GM13977 (cell line): ENCODE measurements around the gene PSENEN.
A peak's percentile ranks its signal among the peaks of the same experiment; 100 is the strongest.

ENCODE experiments used
- DNase-seq: peaks from one replicate; pipeline ENCODE4 v3.0.0; 2012; ENCODE audit warnings: low spot score
- in situ Hi-C: fragments of 300-500 bp; cut with MboI; formaldehyde crosslinking; loops from one replicate; pipeline ENCODE4 v1.12.0; 2022; ENCODE audit warnings: low sequenced_read_pairs, low pct_unique_long_range_greater_than_20kb, mixed read lengths, inconsistent platforms; ENCODE audit not compliant: unreplicated experiment
- TF ChIP-seq, protein P1 (sequence below): IDR thresholded peaks from 2 replicates; pipeline ENCODE4 v1.5.1; 2012; ENCODE audit warnings: mild to moderate bottlenecking, control low read depth; ENCODE audit not compliant: insufficient read depth; ENCODE audit errors: extremely low read depth, missing control alignments

The PSENEN gene

GRCh38 chr19:35744430-35745327 is 772 bp upstream of the PSENEN start:
- DNase-seq, result peak; percentile 82
- in situ Hi-C loops, result no loop called here
- TF ChIP-seq, protein P1, sequence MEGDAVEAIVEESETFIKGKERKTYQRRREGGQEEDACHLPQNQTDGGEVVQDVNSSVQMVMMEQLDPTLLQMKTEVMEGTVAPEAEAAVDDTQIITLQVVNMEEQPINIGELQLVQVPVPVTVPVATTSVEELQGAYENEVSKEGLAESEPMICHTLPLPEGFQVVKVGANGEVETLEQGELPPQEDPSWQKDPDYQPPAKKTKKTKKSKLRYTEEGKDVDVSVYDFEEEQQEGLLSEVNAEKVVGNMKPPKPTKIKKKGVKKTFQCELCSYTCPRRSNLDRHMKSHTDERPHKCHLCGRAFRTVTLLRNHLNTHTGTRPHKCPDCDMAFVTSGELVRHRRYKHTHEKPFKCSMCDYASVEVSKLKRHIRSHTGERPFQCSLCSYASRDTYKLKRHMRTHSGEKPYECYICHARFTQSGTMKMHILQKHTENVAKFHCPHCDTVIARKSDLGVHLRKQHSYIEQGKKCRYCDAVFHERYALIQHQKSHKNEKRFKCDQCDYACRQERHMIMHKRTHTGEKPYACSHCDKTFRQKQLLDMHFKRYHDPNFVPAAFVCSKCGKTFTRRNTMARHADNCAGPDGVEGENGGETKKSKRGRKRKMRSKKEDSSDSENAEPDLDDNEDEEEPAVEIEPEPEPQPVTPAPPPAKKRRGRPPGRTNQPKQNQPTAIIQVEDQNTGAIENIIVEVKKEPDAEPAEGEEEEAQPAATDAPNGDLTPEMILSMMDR, result no peak

DNA sequence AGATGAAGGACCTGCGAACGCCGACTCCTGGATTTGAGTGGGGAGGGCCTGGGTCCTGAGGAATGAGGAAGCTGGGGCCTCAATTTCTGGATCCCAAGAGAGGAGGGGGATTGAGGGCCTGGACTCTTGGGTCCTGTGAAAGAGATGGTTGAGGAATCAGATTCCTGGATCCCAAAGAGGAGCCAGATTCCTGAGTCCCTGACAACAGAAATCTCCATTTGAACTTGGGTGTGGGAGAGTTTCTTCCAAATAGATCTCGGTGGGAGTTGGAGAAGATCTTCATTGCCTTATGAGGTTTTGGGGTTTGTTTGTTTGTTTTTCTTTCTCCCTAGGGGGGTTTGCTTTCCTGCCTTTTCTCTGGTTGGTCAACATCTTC is 624 bp downstream of the PSENEN start:
- TF ChIP-seq, protein P1, result no peak
- DNase-seq, result no peak
- in situ Hi-C loops, result no loop called here

GRCh38 chr19:35746531-35746930 is 1.1 kb downstream of the PSENEN start:
- in situ Hi-C loops, result no loop called here
- DNase-seq, result no peak
- TF ChIP-seq, protein P1, result no peak

DNA sequence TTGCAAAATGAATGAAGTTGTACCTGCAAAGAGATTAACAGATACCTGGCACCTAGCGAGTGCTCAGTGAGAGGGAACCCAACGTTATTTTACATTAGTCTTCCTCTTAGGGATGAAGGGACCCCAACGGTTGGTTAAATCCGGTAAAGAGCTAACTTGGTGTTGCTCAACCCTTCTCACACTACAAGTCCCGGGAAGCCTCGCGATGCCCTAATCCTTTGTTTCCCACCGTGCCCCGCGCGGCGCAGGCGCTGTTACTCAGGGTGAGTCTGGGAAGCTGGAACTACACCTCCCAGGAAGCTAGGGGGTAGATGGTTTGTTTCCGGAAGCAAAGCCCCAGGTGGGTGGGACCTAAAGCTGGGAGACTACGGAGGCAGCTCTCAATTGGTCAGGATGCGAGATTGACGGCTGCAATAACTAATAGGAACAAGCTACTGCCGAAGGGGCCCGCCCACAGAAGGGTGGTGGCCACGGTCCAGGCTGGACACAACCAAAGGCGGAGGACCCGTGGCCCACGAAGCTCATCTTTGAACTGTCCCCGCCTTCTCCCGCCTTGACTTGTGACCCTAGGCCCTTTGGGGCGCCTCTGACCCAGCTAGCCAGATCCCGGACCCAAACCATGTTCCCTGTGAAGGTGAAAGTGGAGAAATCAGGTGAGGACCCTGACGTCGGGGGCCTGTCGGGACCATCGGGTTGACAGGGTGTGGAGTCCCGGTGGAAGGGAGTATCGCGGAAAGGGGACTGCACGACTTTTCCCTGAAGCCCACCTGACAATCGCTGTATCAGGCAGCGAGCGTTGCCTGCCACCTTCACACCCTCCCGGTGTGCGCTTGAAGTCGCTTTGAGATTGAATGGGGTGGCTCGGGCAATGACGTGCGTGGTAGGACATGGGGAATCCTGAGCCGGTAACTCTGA is 2.9 kb downstream of the PSENEN start, which contains the start of gene LIN37:
LIN37 (plus strand) TSS at position 471 of the 915 bp plus-strand sequence; CDS start at position 620, 149 bp downstream.
- TF ChIP-seq, protein P1, result no peak
- DNase-seq, result peak; percentile 94
- in situ Hi-C loops, result no loop called here

- in situ Hi-C loops, result no loop called here
- TF ChIP-seq, protein P1, result no peak
- DNase-seq, result no peak
Observed at GRCh38 chr19:35750167-35750566, 4.7 kb downstream of the PSENEN start.
